AG04450 (cell line): ENCODE data around the gene ARL15. TPM values are rescaled to one million over a fixed set of nuclear protein-coding genes. Genes with fewer than 3 reads are reported as not detected.

ENCODE experiments used
- CTCF ChIA-PET: fragments of 300-600, 350-600 bp; formaldehyde crosslinking; extraction: SDS; loops from one replicate; lab custom pipeline; 2022; ENCODE audit warnings: antibody characterized with exemption, inconsistent platforms; lab: Charles Lee
- POLR2A ChIA-PET: fragments of 350-600 bp; formaldehyde crosslinking; extraction: SDS; loops from one replicate; lab custom pipeline; 2021; ENCODE audit warnings: antibody characterized with exemption, inconsistent platforms; lab: Yijun Ruan, JAX
- DNase-seq: peaks from one replicate; pipeline ENCODE4 v3.0.0-alpha.2; 2011; ENCODE audit warnings: low read depth, low spot score
- H3K27ac ChIP-seq: one replicate; pipeline ENCODE4 v1.5.1; 2012; ENCODE audit warnings: low read depth, low read length, control low read depth
- H3K27me3 ChIP-seq: one replicate; pipeline ENCODE4 v1.6.0; 2012; ENCODE audit warnings: low read length; ENCODE audit not compliant: control insufficient read depth, insufficient read depth
- H3K4me3 ChIP-seq: 2 replicates; pipeline ENCODE4 v1.5.1; 2011; ENCODE audit warnings: mild to moderate bottlenecking, low read depth, low read length, control low read depth
- H3K9me3 ChIP-seq: 2 replicates; pipeline ENCODE4 v1.5.1; 2012; ENCODE audit warnings: low read length; ENCODE audit not compliant: control insufficient read depth, insufficient read depth
- polyA plus RNA-seq: library from polyadenylated mRNA; depleted of rRNA; stranded (reverse); fragments of >200 nt; gene quantifications from 2 replicates; pipeline ENCODE4 v1.2.3, GENCODE V29; 2011
- TF ChIP-seq, protein P1 (sequence below): IDR thresholded peaks from 2 replicates; pipeline ENCODE4 v1.5.1; 2011; ENCODE audit warnings: low read depth, low read length, control low read depth, inconsistent platforms

The ARL15 gene
- polyA plus RNA-seq, 1 experiment: 16.0 TPM

DNA sequence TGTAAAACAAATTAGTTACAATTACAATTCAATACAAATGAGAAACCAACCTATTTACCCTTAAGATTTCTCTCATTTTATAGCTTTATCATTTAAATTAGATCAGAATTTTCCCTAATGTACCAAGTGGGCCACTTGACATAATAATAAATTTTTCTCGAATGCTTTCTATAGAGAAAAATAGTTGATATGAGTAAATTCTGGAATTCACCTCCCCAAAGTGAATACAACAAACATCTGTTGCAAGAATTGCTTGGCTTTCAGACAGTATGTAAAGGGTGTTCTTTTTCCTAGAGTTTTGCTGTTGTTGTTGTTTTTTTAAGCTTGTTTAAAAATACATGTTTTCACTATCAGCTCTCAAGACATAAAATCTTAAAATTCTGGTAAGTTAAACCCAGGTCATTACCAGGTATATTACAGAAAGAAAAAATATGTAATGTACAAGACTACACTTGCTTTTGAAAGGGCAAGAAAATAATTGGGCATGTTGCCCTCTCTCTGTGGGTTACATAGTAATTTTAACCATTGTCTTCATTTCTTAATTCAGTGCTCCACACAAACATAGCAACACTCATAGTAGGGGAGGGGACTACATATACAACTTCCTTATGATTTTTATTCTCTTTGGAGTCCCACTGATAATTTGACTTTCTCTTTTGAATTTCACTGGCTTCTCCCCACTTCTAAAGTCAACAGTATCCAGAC lies 200.6 kb downstream of the ARL15 start:
- Histone ChIP-seq H3K9me3 (no peaks in the 10 kb centered on the region), H3K27me3 (no peaks in the 10 kb centered on the region), H3K4me3 (no peak overlapping the region), H3K27ac (no peak overlapping the region)
- TF ChIP-seq, protein P1, sequence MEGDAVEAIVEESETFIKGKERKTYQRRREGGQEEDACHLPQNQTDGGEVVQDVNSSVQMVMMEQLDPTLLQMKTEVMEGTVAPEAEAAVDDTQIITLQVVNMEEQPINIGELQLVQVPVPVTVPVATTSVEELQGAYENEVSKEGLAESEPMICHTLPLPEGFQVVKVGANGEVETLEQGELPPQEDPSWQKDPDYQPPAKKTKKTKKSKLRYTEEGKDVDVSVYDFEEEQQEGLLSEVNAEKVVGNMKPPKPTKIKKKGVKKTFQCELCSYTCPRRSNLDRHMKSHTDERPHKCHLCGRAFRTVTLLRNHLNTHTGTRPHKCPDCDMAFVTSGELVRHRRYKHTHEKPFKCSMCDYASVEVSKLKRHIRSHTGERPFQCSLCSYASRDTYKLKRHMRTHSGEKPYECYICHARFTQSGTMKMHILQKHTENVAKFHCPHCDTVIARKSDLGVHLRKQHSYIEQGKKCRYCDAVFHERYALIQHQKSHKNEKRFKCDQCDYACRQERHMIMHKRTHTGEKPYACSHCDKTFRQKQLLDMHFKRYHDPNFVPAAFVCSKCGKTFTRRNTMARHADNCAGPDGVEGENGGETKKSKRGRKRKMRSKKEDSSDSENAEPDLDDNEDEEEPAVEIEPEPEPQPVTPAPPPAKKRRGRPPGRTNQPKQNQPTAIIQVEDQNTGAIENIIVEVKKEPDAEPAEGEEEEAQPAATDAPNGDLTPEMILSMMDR: no peak
- POLR2A ChIA-PET: no interaction called here
- CTCF ChIA-PET: no interaction called here
- no peak for DNase-seq

DNA sequence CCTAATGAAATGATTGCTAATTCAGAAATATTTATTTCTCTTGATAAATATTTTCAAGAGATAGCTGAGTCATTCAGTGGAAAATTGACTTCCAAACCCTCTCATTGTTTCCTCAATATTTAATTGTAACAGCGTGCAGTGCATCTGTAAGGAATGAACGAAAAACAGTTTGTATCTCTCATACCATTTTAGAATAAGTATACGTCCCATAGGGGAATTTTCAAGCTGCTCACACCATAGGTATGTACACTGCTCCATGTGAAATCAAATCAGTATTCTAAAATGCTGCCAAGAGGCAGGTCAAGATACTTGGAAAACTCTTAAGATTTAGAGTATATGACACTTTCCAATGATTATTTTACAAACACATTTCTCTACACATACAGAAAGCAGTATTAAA lies 202.2 kb downstream of the ARL15 start:
- POLR2A ChIA-PET: no interaction called here
- DNase-seq: no peak
- TF ChIP-seq, protein P1: no peak
- H3K4me3 ChIP-seq: no peak overlapping the region
- H3K9me3 ChIP-seq: no peaks in the 10 kb centered on the region
- no peak overlapping the region for H3K27ac ChIP-seq
- no peaks in the 10 kb centered on the region for H3K27me3 ChIP-seq
- CTCF ChIA-PET: no interaction called here

DNA sequence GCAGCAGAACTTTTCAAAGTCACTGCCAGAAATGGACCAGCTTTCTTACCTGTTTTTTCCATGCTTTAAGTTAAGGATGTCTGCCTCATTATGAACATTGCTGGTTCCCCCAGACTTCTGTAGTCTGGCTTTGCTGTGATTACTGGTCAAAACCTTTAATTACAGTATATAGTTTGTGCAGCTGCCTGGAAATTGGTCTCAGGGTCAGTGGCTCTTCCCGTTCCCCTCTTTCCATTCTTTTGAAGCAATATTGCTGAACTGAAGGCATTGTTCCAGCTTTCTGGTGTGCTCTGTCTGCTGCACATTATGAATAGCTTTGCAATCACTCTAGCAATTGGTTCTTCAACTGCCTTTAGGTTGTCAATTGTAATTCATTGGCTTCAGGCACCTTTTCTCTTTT lies 206.5 kb downstream of the ARL15 start:
- Histone ChIP-seq H3K4me3 (no peak overlapping the region), H3K27me3 (no peaks in the 10 kb centered on the region), H3K27ac (no peak overlapping the region), H3K9me3 (no peaks in the 10 kb centered on the region)
- ChIA-PET CTCF (no interaction called here), POLR2A (no interaction called here)
- DNase-seq: no peak
- TF ChIP-seq, protein P1: no peak

DNA sequence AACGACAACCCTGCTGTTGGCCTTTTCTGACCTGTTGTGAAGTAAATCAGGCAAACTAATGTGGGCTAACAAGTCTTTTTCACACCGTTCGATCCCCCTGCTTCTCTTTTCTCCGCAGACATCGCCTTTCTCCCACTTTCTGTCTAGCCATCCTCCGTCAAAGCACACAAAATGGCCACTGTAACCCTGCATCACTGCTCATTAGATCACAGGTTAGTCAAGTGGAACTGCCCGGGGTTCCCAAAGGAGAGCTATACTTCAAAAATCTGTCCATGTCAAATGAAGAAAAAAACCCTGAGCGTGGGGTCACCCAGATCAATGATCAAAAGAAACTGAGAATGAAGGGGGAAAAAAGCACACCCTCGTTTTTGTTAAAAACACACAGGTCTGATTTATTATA lies 212.1 kb downstream of the ARL15 start:
- H3K27ac ChIP-seq: no peak overlapping the region
- H3K27me3 ChIP-seq: no peaks in the 10 kb centered on the region
- ChIA-PET POLR2A (no interaction called here), CTCF (no interaction called here)
- H3K4me3 ChIP-seq: no peak overlapping the region
- TF ChIP-seq, protein P1: no peak
- no peak for DNase-seq
- H3K9me3 ChIP-seq: no peaks in the 10 kb centered on the region

DNA sequence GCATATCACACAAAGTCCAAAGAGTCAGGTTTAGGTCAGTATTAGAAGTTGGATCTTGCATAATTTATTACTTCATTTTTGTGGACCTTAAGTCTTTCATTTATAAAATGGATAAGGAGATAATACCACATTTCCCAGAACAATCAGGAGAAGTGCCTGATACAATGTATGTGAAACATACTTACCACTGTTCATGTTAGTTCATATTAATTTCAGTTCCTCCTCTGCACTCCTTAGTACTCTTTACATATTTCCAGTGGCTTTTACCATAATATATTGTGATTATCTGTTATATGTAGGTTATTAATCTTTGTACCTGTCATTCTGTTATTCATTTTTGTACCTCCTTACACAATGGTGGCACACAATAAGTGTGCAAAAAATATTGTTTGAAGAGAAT lies 214.4 kb downstream of the ARL15 start:
- Histone ChIP-seq H3K4me3 (no peak overlapping the region), H3K9me3 (no peaks in the 10 kb centered on the region), H3K27ac (no peak overlapping the region), H3K27me3 (no peaks in the 10 kb centered on the region)
- ChIA-PET POLR2A (no interaction called here), CTCF (interaction anchor here (1.0 kb wide), 1 partner anchor 138 kb away, joined by 4 read pairs; no protein-coding TSS in a partner anchor)
- TF ChIP-seq, protein P1: no peak
- DNase-seq: no peak
